Measurements from ENCODE around the gene NKAIN1. TPM values are rescaled to one million over a fixed set of nuclear protein-coding genes. Genes with fewer than 3 reads are reported as not detected.
"Not testable (repeated sequence)": the region's sequence is repeated elsewhere in the genome, so short reads cannot be mapped to it uniquely, and the experiment has no call there.

NKAIN1 gene
- 0.74 and 0.89 TPM in 2 replicates for polyA plus RNA-seq (2011; rRNA removed)
- polyA plus RNA-seq (2012; cell fraction: cytosol; rRNA removed), result 0.85 and 1.0 TPM in 2 replicates
- 1.3 and 1.5 TPM in 2 replicates for polyA plus RNA-seq (2012; cell fraction: nucleus; rRNA removed)
- 0.77 to 0.80 TPM (median 0.78 TPM) in 3 replicates for polyA plus RNA-seq (2017; fragmentation: RNase III; extraction: RNeasy Plus Mini Kit Qiagen cat#74134 plus additional on column Dnase treatment)
- 1.4 and 3.2 TPM in 2 replicates for polyA minus RNA-seq (2011; rRNA and poly(A)+ RNA removed)

GRCh38 chr1:31239653-31240241 lies at the start of gene NKAIN1:
Gene NKAIN1 (minus strand): TSS chr1:31239887. CDS start chr1:31239547, 340 bp downstream.
- H3K9me3 ChIP-seq, result no peaks in the 10 kb centered on the region
- ATAC-seq, result peak; percentile 65 to 71
- H3K4me3 ChIP-seq, result peak within 1 kb of the TSS; percentile 57
- H3K4me1 ChIP-seq, result no peaks in the 10 kb centered on the region
- FAIRE-seq, result no peak
- 67% methylated on average over 4 of the region's 57 CpGs for WGBS (ENCODE audit: missing lambda C conversion rate)
- peak within 1 kb of the TSS; percentile 99 for H3K4me2 ChIP-seq
- ChIA-PET CTCF (no interaction called here), POLR2A (no interaction called here)
- TF ChIP-seq POLR2A (IDR thresholded peaks at IDR 0.05; ENCODE audit: low read length), result no peak
- TF ChIP-seq E2F6 (IDR thresholded peaks at IDR 0.05; ENCODE audit: borderline replicate concordance, low read depth), result no peak
- peak; percentile 10 for TF ChIP-seq ZFP36 (IDR thresholded peaks at IDR 0.05; ENCODE audit: borderline replicate concordance, partially characterized antibody)
- no peak for TF ChIP-seq USF2 (IDR thresholded peaks at IDR 0.05)
- no peak for TF ChIP-seq EP300 (IDR thresholded peaks at IDR 0.05)
- DNase-seq (ENCODE audit: low read depth in 1 of 2, low spot score in 1 of 2), result no peak
- H3K27ac ChIP-seq, result peak within 1 kb of the TSS; percentile 31 to 85; a peak in 4 of 6 replicates

- ChIA-PET CTCF (interaction anchor here (1.0 kb wide), 1 partner anchor 107 kb away, joined by 3 read pairs; no protein-coding TSS in a partner anchor), POLR2A (no interaction called here)
- WGBS (ENCODE audit: missing lambda C conversion rate), result 76% methylated on average over 4 of the region's 4 CpGs
Observed at GRCh38 chr1:31289021-31289420, 49.3 kb upstream of the NKAIN1 start.

GRCh38 chr1:31287791-31288190 lies 48.1 kb upstream of the NKAIN1 start:
- H3K9me3 ChIP-seq; H3K4me2 ChIP-seq; ATAC-seq; H3K27ac ChIP-seq; H3K4me1 ChIP-seq; FAIRE-seq; POLR2A ChIA-PET; DNase-seq (ENCODE audit: low read depth in 1 of 2, low spot score in 1 of 2); H3K4me3 ChIP-seq: not testable (repeated sequence)
- CTCF ChIA-PET, result interaction anchor here (0.9 kb wide), 1 partner anchor 16 kb away, joined by 3 read pairs; no protein-coding TSS in a partner anchor
- 98% methylated on average over 4 of the region's 4 CpGs for WGBS (ENCODE audit: missing lambda C conversion rate)

More at GRCh38 chr1:31289021-31289420, 49.3 kb upstream of the NKAIN1 start:
- no peak for ATAC-seq
- Histone ChIP-seq H3K27ac (no peak overlapping the region), H3K4me3 (no peak overlapping the region), H3K4me1 (no peaks in the 10 kb centered on the region), H3K4me2 (no peak overlapping the region), H3K9me3 (no peaks in the 10 kb centered on the region)
- TF ChIP-seq PHF8 (IDR thresholded peaks at IDR 0.05; ENCODE audit: borderline replicate concordance, low read depth) (no peak), CEBPB (IDR thresholded peaks at IDR 0.05) (no peak), ZNF302 (CRISPR knock-in tag; IDR thresholded peaks at IDR 0.05) (no peak), CBX8 (IDR thresholded peaks at IDR 0.05) (no peak), HDAC2 (IDR thresholded peaks at IDR 0.05) (no peak), RNF2 (IDR thresholded peaks at IDR 0.05; ENCODE audit: borderline replicate concordance, low read depth) (no peak), ATOH8 (CRISPR knock-in tag; IDR thresholded peaks at IDR 0.05; ENCODE audit: low read depth) (no peak), SREBF2 (IDR thresholded peaks at IDR 0.05) (no peak), SMC3 (IDR thresholded peaks at IDR 0.05) (no peak), ZSCAN20 (CRISPR knock-in tag; IDR thresholded peaks at IDR 0.05) (no peak), JUN (IDR thresholded peaks at IDR 0.05) (no peak), MAX (IDR thresholded peaks at IDR 0.05) (no peak), CTCF (IDR thresholded peaks at IDR 0.05) (no peak), MYC (IDR thresholded peaks at IDR 0.05; ENCODE audit: borderline replicate concordance, low read length) (no peak), EHF (CRISPR knock-in tag; IDR thresholded peaks at IDR 0.05) (no peak), FOSL2 (IDR thresholded peaks at IDR 0.05) (no peak), FOSL2 (CRISPR knock-in tag; IDR thresholded peaks at IDR 0.05) (no peak), TP53 (CRISPR knock-in tag; IDR thresholded peaks at IDR 0.05) (no peak), MAFK (IDR thresholded peaks at IDR 0.05; ENCODE audit: partially characterized antibody) (no peak), POLR2AphosphoS2 (conservative IDR thresholded peaks at IDR 0.05; ENCODE audit: low read length) (no peak), POLR2A (IDR thresholded peaks at IDR 0.05; ENCODE audit: low read length) (no peak)
- DNase-seq (ENCODE audit: low read depth in 1 of 2, low spot score in 1 of 2), result no peak
- no peak for FAIRE-seq

DNA sequence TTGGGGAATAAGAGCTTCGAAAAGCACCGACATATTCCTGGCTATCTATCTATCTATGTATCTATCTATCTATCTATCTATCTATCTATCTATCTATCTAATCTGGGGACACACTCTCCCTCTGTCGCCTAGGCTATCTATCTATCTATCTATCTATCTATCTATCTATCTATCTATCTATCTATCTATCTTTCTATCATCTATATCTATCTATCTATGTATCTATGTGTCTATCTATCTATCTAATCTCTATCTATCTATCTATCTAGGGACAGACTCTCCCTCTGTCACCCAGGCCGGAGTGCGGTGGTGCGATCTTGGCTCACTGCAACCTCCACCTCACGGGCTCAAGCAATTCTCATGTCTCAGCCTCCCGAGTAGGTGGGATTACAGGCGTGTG lies 42.7 kb upstream of the NKAIN1 start:
- H3K4me3 ChIP-seq; H3K4me2 ChIP-seq; FAIRE-seq; H3K4me1 ChIP-seq; H3K9me3 ChIP-seq; ATAC-seq; DNase-seq (ENCODE audit: low read depth in 1 of 2, low spot score in 1 of 2); POLR2A ChIA-PET; H3K27ac ChIP-seq: not testable (repeated sequence)
- CTCF ChIA-PET, result interaction anchor here (1.3 to 2.7 kb wide), 2 partner anchors 98 to 503 kb away, joined by 3 to 13 read pairs; no protein-coding TSS in a partner anchor
- WGBS (ENCODE audit: missing lambda C conversion rate), result 97% methylated on average over 9 of the region's 9 CpGs

All from A549 (cell line).